ENCODE data around the gene CCDC83. TPM values are rescaled to one million over a fixed set of nuclear protein-coding genes. Genes with fewer than 3 reads are reported as not detected.
"Not testable (repeated sequence)": the region's sequence is repeated elsewhere in the genome, so short reads cannot be mapped to it uniquely, and the experiment has no call there.

The CCDC83 gene
- total RNA-seq, 1 donor from 2014 or later: not detected

- Histone ChIP-seq H3K9ac (ENCODE audit: low read length) (no peak overlapping the region), H3K27me3 (ENCODE audit: insufficient read depth, low read length) (no peaks in the 10 kb centered on the region), H3K36me3 (ENCODE audit: insufficient read depth, low read length) (no peaks in the 10 kb centered on the region), H3K27ac (ENCODE audit: low read depth, low read length) (no peak overlapping the region), H3K79me2 (ENCODE audit: insufficient read depth, low read length) (no peaks in the 10 kb centered on the region), H3K4me3 (ENCODE audit: insufficient read depth, low read depth, low read length) (no peak overlapping the region), H3K4me2 (ENCODE audit: low read length) (no peak overlapping the region), H4K20me1 (ENCODE audit: insufficient read depth, low read length) (no peaks in the 10 kb centered on the region), H3K4me1 (ENCODE audit: insufficient read depth, low read length) (no peaks in the 10 kb centered on the region), H2AFZ (ENCODE audit: low read depth, low read length) (no peak overlapping the region), H3K9me3 (ENCODE audit: insufficient read depth, low read depth, low read length) (no peaks in the 10 kb centered on the region)
- Mint-ChIP-seq H3K4me1 (ENCODE audit: low read depth, unreplicated experiment) (no peaks in the 10 kb centered on the region), H3K4me3 (ENCODE audit: unreplicated experiment) (no peak overlapping the region), H3K9me3 (ENCODE audit: unreplicated experiment) (peaks cover 7% of the 10 kb centered on the region), H3K27ac (ENCODE audit: unreplicated experiment) (no peak overlapping the region), H3K36me3 (ENCODE audit: low read depth, unreplicated experiment) (peaks cover 3% of the 10 kb centered on the region), H3K27me3 (ENCODE audit: low read depth, unreplicated experiment) (peaks cover under 1% of the 10 kb centered on the region)
- TF ChIP-seq, protein P1, sequence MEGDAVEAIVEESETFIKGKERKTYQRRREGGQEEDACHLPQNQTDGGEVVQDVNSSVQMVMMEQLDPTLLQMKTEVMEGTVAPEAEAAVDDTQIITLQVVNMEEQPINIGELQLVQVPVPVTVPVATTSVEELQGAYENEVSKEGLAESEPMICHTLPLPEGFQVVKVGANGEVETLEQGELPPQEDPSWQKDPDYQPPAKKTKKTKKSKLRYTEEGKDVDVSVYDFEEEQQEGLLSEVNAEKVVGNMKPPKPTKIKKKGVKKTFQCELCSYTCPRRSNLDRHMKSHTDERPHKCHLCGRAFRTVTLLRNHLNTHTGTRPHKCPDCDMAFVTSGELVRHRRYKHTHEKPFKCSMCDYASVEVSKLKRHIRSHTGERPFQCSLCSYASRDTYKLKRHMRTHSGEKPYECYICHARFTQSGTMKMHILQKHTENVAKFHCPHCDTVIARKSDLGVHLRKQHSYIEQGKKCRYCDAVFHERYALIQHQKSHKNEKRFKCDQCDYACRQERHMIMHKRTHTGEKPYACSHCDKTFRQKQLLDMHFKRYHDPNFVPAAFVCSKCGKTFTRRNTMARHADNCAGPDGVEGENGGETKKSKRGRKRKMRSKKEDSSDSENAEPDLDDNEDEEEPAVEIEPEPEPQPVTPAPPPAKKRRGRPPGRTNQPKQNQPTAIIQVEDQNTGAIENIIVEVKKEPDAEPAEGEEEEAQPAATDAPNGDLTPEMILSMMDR (IDR thresholded peaks at IDR 0.05; ENCODE audit: insufficient read depth, low read depth, low read length): no peak
- no peak for TF ChIP-seq EZH2 (IDR thresholded peaks at IDR 0.05; ENCODE audit: insufficient read depth, low read length)
- FAIRE-seq: no peak
- DNase-seq (ENCODE audit: low read depth): no peak
These were observed 67.2 kb downstream of the CCDC83 start for GRCh38 chr11:85922367-85922766.

DNA sequence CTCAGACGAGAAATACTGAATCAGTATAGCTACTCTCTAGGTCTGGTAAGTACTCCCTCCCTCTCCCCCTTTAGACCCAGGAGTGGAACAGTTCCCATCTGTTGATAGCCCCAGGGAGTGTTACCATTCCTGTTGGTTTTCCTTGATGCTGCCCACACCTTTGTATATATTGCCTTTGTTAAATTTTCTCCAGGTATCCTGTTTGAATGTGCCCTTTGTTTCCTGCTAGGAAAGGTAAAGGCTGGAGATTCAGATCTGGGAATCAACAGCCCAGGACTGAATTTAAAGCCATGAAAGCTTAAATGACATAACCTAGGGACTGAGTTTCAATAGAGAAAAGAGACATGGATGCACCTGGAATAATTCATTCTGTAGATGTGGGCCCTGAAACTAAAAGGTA lies 68.3 kb downstream of the CCDC83 start:
- no peaks in the 10 kb centered on the region for H3K27me3 ChIP-seq (ENCODE audit: insufficient read depth, low read length)
- no peaks in the 10 kb centered on the region for H3K79me2 ChIP-seq (ENCODE audit: insufficient read depth, low read length)
- H4K20me1 ChIP-seq (ENCODE audit: insufficient read depth, low read length): no peaks in the 10 kb centered on the region
- TF ChIP-seq EZH2 (IDR thresholded peaks at IDR 0.05; ENCODE audit: insufficient read depth, low read length): no peak
- TF ChIP-seq, protein P1 (IDR thresholded peaks at IDR 0.05; ENCODE audit: insufficient read depth, low read depth, low read length): no peak
- H3K9me3 ChIP-seq (ENCODE audit: insufficient read depth, low read depth, low read length): no peaks in the 10 kb centered on the region
- Mint-ChIP-seq H3K9me3 (ENCODE audit: unreplicated experiment) (peaks cover 7% of the 10 kb centered on the region), H3K27me3 (ENCODE audit: low read depth, unreplicated experiment) (peaks cover 3% of the 10 kb centered on the region), H3K36me3 (ENCODE audit: low read depth, unreplicated experiment) (peaks cover 3% of the 10 kb centered on the region), H3K4me3 (ENCODE audit: unreplicated experiment) (no peak overlapping the region), H3K27ac (ENCODE audit: unreplicated experiment) (no peak overlapping the region), H3K4me1 (ENCODE audit: low read depth, unreplicated experiment) (no peaks in the 10 kb centered on the region)
- H3K4me2 ChIP-seq (ENCODE audit: low read length): no peak overlapping the region
- H3K4me3 ChIP-seq (ENCODE audit: insufficient read depth, low read depth, low read length): no peak overlapping the region
- no peaks in the 10 kb centered on the region for H3K36me3 ChIP-seq (ENCODE audit: insufficient read depth, low read length)
- no peak for DNase-seq (ENCODE audit: low read depth)
- no peak for FAIRE-seq
- no peak overlapping the region for H3K27ac ChIP-seq (ENCODE audit: low read depth, low read length)
- no peak overlapping the region for H2AFZ ChIP-seq (ENCODE audit: low read depth, low read length)
- no peak overlapping the region for H3K9ac ChIP-seq (ENCODE audit: low read length)
- H3K4me1 ChIP-seq (ENCODE audit: insufficient read depth, low read length): no peaks in the 10 kb centered on the region

DNA sequence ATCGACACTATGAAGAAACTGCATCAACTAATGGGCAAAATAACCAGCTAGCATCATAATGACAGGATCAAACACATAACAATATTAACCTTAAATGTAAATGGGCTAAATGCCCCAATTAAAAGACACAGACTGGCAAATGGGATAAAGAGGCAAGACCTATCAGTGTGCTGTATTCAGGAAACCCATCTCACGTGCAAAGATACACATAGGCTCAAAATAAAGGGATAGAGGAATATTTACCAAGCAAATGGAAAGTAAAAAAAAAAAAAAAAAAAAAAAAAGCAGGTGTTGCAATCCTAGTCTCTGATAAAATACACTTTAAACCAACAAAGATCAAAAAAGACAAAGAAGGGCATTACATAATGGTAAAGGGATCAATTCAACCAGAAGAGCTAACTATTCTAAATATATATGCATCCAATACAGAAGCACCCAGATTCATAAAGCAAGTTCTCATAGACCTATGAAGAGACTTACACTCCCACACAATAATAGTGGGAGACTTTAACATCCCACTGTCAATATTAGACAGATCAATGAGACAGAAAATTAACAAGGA lies 71.6 kb downstream of the CCDC83 start:
- not testable (repeated sequence) for H3K4me2 ChIP-seq (ENCODE audit: low read length); H3K27ac ChIP-seq (ENCODE audit: low read depth, low read length); H3K27me3 ChIP-seq (ENCODE audit: insufficient read depth, low read length); H3K27me3 Mint-ChIP-seq (ENCODE audit: low read depth, unreplicated experiment); H2AFZ ChIP-seq (ENCODE audit: low read depth, low read length); H3K36me3 ChIP-seq (ENCODE audit: insufficient read depth, low read length); FAIRE-seq; H3K4me3 Mint-ChIP-seq (ENCODE audit: unreplicated experiment); H3K9me3 Mint-ChIP-seq (ENCODE audit: unreplicated experiment); H4K20me1 ChIP-seq (ENCODE audit: insufficient read depth, low read length); H3K27ac Mint-ChIP-seq (ENCODE audit: unreplicated experiment); H3K36me3 Mint-ChIP-seq (ENCODE audit: low read depth, unreplicated experiment); H3K4me1 Mint-ChIP-seq (ENCODE audit: low read depth, unreplicated experiment); H3K9me3 ChIP-seq (ENCODE audit: insufficient read depth, low read depth, low read length); H3K4me1 ChIP-seq (ENCODE audit: insufficient read depth, low read length); H3K4me3 ChIP-seq (ENCODE audit: insufficient read depth, low read depth, low read length); H3K9ac ChIP-seq (ENCODE audit: low read length); DNase-seq (ENCODE audit: low read depth); H3K79me2 ChIP-seq (ENCODE audit: insufficient read depth, low read length)
